Ovary (tissue), 9 donors: ENCODE data around the gene DNAJC22. TPM values are rescaled to one million over a fixed set of nuclear protein-coding genes. Genes with fewer than 3 reads are reported as not detected.
"Not testable (repeated sequence)": the region's sequence is repeated elsewhere in the genome, so short reads cannot be mapped to it uniquely, and the experiment has no call there.

Source experiments
- DNase-seq, 5 donors: peaks; one replicate each; pipeline ENCODE4 v3.0.0-alpha.2; 2019 to 2020
- H3K27ac ChIP-seq, 2 donors: fragments of 200-600 bp; one replicate each; pipeline versions ENCODE4 v1.5.1 to v1.8.0; 2019 to 2022
- H3K27me3 ChIP-seq: fragments of 200-600 bp; one replicate; pipeline ENCODE4 v1.8.0; 2022
- H3K36me3 ChIP-seq: fragments of 200-600 bp; sonication (generic); one replicate; pipeline ENCODE4 v1.5.1; 2019
- H3K4me1 ChIP-seq: one replicate; pipeline ENCODE4 v1.8.1; 2013; ENCODE audit warnings: mild to moderate bottlenecking, moderate library complexity; ENCODE audit not compliant: insufficient read depth
- H3K4me3 ChIP-seq: fragments of 200-600 bp; sonication (generic); one replicate; pipeline ENCODE4 v1.5.1; 2017
- H3K9me3 ChIP-seq, 2 donors: fragments of 200-600 bp in 1 of 2; sonication (generic) in 1 of 2; one replicate each; pipeline versions ENCODE4 v1.5.1 to v1.8.1; 2013 to 2019; ENCODE audit warnings: mild to moderate bottlenecking in 1 of 2, moderate library complexity in 1 of 2
- CTCF ChIP-seq, 3 donors: fragments of 450-650 bp in 2 of 3; fragments of 200-600 bp in 1 of 3; IDR thresholded peaks; one replicate each; pipeline versions ENCODE4 v1.5.1 to v1.8.0; 2016 to 2022; ENCODE audit warnings: antibody characterized with exemption in 3 of 3, mild to moderate bottlenecking in 1 of 3
- EP300 ChIP-seq: sonication (generic); formaldehyde crosslinking; IDR thresholded peaks from one replicate; pipeline ENCODE4 v1.6.1; 2017; ENCODE audit warnings: antibody characterized with exemption
- POLR2A ChIP-seq: fragments of 450-650 bp; IDR thresholded peaks from one replicate; pipeline ENCODE4 v1.6.1; 2017; ENCODE audit warnings: antibody characterized with exemption, mild to moderate bottlenecking, moderate library complexity
- WGBS, 3 donors: extraction: QIAGEN DNeasy Blood & Tissue Kit in 1 of 3; methylation state at CpG; one replicate each; pipeline versions ENCODE4 v1.1.5 to v1.1.7; 2013 to 2017; 5-methylcytosine and 5-hydroxymethylcytosine counted together
- intact Hi-C, 4 donors: fragments of 100-400 bp; cut with DNase I; formaldehyde crosslinking; loops; one replicate each; pipeline versions ENCODE4 v1.11.0 to v1.15.1; 2022 to 2023
- polyA plus RNA-seq, 2 donors: library from polyadenylated mRNA; stranded (reverse); fragments of 200-250 nt in 1 of 2; fragments of 350-450 nt in 1 of 2; fragmentation: Illumina TruSeq in 1 of 2; extraction: RNeasy Lipid Tissue Mini Kit (QIAGEN cat#74804) in 1 of 2; gene quantifications; one replicate each; pipeline ENCODE4 v1.2.3, GENCODE V29; 2013 to 2014
- total RNA-seq, 7 donors: library from RNA; depleted of rRNA in 2 of 7; stranded (reverse); fragments of >200 nt in 2 of 7; fragmentation: NEBNext Ultra II Directional in 3 of 7; extraction: Animal tissue kit (Norgen Biotek cat#: 25700) in 3 of 7; gene quantifications; one replicate each; pipeline versions ENCODE4 v1.1.0 to v1.2.4, GENCODE V29; 2016 to 2023
- donor health status: DM: no; HTN: no; CAD: no; lungs with moderate emphysema.
- donor health status: DM: no; HTN: no; CAD: no.
- donor health status: Bipolar disorder and iron deficiency.
- donor health status: DM: yes; HTN: yes; CAD: no.
- donor health status: DM: no; HTN: no; CAD: no.
- donor health status: DM: yes; HTN: yes; CAD: no.

DNAJC22 gene
- total and polyA plus RNA-seq, 9 donors, result 0.30 to 3.4 (median 0.47) TPM; not detected in 2

- Histone ChIP-seq H3K4me1 (peaks cover 3% of the 10 kb centered on the region), H3K27ac (no peak overlapping the region), H3K9me3 (no peaks in the 10 kb centered on the region), H3K27me3 (no peaks in the 10 kb centered on the region), H3K4me3 (no peak overlapping the region), H3K36me3 (no peaks in the 10 kb centered on the region)
- DNase-seq, result no peak
- WGBS, 3 donors, result 93 to 100% (median 94%) methylated on average over 1 of the region's 1 CpG
- intact Hi-C loops, result no loop called here
- TF ChIP-seq EP300, result no peak
- TF ChIP-seq CTCF (IDR thresholded peaks at IDR 0.05), result no peak
- no peak for TF ChIP-seq POLR2A
These were observed 28.7 kb downstream of the DNAJC22 start for GRCh38 chr12:49375406-49375805.

- TF ChIP-seq CTCF (IDR thresholded peaks at IDR 0.05) (no peak), POLR2A (no peak)
- WGBS, 3 donors, result 84 to 89% (median 86%) methylated on average over 2 of the region's 2 CpGs
- Histone ChIP-seq H3K4me1 (no peaks in the 10 kb centered on the region), H3K9me3 (no peaks in the 10 kb centered on the region), H3K27me3 (no peaks in the 10 kb centered on the region), H3K4me3 (no peak overlapping the region), H3K27ac (no peak overlapping the region), H3K36me3 (no peaks in the 10 kb centered on the region)
- intact Hi-C loops, result no loop called here
- DNase-seq, result no peak
These were observed 30.7 kb downstream of the DNAJC22 start for GRCh38 chr12:49377386-49377785.

- H3K4me3 ChIP-seq, DNase-seq, H3K27ac ChIP-seq, H3K4me1 ChIP-seq, intact Hi-C loops, H3K27me3 ChIP-seq, H3K9me3 ChIP-seq, H3K36me3 ChIP-seq: not testable (repeated sequence)
- 95 to 98% (median 96%) methylated on average over 9 of the region's 9 CpGs for WGBS, 3 donors
These were observed 33.5 kb downstream of the DNAJC22 start for GRCh38 chr12:49380184-49380583.

- Histone ChIP-seq H3K4me3 (no peak overlapping the region), H3K4me1 (no peaks in the 10 kb centered on the region), H3K36me3 (no peaks in the 10 kb centered on the region), H3K27ac (no peak overlapping the region), H3K27me3 (no peaks in the 10 kb centered on the region), H3K9me3 (no peaks in the 10 kb centered on the region)
- intact Hi-C loops, result no loop called here
- 85 to 88% (median 88%) methylated on average over 18 of the region's 18 CpGs for WGBS, 3 donors
- no peak for TF ChIP-seq EP300
- DNase-seq, result no peak
These were observed 42.1 kb downstream of the DNAJC22 start for GRCh38 chr12:49388682-49389386.

GRCh38 chr12:49389387-49389703, 42.7 kb downstream of the DNAJC22 start:
- intact Hi-C loops, result no loop called here
- DNase-seq, result no peak
- TF ChIP-seq CTCF (IDR thresholded peaks at IDR 0.05), result no peak
- no peak for TF ChIP-seq EP300
- no peak for TF ChIP-seq POLR2A
- 89 to 95% (median 94%) methylated on average over 13 of the region's 13 CpGs for WGBS, 3 donors
- H3K4me3 ChIP-seq, result no peak overlapping the region
- H3K4me1 ChIP-seq, result no peaks in the 10 kb centered on the region
- no peaks in the 10 kb centered on the region for H3K27me3 ChIP-seq
- H3K9me3 ChIP-seq, result no peaks in the 10 kb centered on the region
- no peaks in the 10 kb centered on the region for H3K36me3 ChIP-seq
- H3K27ac ChIP-seq, result no peak overlapping the region
